ENCODE measurements around the gene CEP350.

CEP350 gene, protein sequence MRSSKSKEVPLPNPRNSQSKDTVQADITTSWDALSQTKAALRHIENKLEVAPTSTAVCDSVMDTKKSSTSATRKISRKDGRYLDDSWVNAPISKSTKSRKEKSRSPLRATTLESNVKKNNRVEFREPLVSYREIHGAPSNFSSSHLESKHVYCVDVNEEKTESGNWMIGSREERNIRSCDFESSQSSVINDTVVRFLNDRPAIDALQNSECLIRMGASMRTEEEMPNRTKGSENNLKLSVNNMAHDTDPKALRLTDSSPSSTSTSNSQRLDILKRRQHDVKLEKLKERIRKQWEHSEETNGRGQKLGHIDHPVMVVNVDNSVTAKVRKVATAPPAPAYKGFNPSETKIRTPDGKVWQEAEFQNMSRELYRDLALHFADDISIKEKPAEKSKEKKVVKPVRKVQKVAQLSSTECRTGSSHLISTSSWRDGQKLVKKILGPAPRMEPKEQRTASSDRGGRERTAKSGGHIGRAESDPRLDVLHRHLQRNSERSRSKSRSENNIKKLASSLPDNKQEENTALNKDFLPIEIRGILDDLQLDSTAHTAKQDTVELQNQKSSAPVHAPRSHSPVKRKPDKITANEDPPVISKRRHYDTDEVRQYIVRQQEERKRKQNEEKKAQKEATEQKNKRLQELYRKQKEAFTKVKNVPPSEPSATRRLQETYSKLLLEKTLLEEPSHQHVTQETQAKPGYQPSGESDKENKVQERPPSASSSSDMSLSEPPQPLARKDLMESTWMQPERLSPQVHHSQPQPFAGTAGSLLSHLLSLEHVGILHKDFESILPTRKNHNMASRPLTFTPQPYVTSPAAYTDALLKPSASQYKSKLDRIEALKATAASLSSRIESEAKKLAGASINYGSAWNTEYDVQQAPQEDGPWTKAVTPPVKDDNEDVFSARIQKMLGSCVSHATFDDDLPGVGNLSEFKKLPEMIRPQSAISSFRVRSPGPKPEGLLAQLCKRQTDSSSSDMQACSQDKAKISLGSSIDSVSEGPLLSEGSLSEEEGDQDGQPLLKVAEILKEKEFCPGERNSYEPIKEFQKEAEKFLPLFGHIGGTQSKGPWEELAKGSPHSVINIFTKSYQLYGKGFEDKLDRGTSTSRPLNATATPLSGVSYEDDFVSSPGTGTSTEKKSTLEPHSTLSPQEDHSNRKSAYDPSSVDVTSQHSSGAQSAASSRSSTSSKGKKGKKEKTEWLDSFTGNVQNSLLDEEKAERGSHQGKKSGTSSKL (N-terminal part only)

DNA sequence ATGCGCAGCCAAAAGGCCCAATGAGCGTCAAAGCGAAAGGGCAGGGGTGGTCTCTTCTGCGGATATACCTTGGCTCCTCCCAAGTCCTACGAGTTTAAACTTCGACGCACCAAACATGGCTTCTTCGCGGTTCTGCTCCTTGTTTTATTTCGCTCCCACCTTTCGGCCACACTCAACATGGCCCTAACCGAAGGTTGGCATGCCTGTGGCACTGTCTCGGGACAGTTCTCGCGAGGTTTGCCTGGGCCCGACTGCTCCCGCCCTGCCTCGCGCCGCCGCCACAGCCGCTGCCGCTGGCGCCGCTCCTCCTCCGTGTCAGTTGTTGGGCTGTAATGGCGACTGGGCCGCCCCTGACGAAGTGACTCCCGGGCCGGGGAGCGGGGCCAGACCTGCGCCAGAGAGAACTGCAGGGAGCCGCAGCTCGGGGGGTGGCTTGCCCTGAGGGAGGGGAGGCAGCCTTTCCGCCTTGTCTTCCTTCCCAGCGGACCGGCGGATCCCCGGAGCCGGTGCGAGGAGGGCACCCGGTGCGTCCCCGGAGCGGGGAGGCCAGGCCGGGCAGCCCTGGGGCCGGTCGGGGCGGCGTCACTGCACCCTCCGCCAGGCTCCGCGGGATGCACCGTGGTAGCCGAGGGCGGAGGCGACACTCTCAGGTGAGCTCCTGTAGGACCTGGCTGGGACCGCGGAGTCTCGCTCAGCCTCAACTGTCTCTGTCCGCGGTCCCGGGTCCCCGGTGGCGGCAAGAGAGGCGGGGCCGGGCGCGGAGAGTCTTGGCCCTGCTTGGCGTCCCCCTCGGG lies at the start of gene CEP350:
CEP350 (plus strand) TSS at position 318 of the 794 bp plus-strand sequence. CDS start 31,372 bp downstream, outside the sequence.
- DNase-seq (ENCODE audit: low read depth) = peak; percentile 95

DNA sequence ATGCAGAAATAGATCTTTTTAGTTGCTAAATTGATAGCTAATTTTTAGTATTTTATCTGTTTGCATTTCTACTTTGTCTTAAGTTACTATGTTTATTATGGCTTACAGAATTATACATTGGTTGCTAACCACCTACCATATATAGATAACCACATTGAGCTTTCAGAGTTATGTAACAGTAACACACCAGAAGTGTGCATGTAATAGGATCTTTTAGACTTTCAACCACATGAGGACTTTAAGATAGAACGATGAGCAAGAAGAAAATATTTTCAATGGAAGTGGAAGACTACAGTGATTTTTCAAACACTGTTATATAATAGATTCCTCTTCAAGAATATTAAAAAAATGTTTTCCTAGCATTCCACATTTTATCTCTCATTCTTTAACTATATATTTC lies 43.7 kb upstream of the CEP350 start:
- DNase-seq (ENCODE audit: low read depth) = no peak

DNA sequence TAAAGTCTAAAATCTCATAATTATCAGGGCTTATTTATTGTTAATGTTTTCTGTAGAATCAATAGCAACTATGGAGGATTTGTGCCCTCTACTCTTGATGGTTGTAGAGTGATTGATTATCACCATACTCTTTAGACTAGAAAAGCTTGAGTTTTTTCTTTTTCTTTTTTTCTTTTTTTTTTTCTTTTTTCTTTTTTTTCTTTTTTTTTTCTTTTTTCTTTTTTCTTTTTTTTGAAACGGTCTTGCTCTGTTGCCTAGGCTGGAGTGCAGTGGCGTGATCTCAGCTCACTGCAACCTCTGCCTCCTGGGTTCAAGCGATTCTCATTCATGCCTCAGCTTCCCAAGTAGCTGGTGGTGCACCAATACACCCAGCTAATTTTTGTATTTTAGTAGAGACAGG lies 42.8 kb upstream of the CEP350 start:
- DNase-seq (ENCODE audit: low read depth) = no peak

DNA sequence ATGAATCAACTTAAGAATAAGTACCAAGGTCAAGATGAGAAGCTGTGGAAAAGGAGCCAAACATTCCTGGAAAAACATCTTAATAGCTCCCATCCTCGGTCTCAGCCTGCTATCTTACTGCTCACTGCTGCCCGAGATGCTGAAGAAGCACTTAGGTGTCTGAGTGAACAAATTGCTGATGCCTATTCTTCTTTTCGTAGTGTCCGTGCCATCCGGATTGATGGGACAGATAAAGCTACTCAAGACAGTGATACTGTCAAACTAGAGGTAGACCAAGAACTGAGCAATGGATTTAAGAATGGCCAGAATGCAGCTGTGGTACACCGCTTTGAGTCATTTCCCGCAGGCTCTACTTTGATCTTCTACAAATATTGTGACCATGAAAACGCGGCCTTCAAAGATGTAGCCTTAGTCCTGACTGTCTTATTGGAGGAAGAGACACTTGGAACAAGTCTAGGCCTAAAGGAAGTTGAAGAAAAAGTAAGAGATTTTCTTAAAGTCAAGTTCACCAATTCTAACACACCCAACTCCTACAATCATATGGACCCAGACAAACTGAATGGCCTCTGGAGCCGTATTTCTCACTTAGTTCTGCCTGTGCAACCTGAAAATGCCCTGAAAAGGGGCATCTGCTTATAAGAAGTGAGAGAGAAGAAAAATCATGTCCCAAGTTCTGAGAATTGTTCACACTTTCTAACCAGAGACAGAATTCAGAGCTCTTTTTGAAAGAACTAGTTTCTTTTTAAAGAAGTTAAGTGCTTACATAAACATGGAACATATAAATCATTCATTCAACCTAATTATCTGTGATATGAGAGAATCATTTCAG lies 36.8 kb upstream of the CEP350 start:
- DNase-seq (ENCODE audit: low read depth) = no peak

DNA sequence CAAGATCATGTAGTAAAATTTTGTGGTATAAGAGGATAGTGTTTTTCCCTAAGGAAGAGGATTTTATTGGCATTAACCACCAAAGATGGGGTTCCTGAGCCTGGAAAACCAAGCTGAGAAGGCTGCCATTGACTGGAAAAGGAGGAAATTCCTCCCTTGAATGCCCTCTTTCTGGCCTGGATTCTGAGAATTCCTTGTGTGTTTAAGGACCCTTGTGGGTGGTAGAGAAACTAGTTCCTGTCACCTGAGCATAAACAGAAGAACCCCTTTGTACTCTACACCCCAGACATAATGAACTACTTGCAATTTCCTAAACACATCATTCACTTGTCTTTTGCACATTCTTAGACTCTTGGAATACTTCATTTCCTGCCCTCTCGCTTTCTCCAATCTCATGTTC lies 33.1 kb upstream of the CEP350 start:
- DNase-seq (ENCODE audit: low read depth) = no peak

DNA sequence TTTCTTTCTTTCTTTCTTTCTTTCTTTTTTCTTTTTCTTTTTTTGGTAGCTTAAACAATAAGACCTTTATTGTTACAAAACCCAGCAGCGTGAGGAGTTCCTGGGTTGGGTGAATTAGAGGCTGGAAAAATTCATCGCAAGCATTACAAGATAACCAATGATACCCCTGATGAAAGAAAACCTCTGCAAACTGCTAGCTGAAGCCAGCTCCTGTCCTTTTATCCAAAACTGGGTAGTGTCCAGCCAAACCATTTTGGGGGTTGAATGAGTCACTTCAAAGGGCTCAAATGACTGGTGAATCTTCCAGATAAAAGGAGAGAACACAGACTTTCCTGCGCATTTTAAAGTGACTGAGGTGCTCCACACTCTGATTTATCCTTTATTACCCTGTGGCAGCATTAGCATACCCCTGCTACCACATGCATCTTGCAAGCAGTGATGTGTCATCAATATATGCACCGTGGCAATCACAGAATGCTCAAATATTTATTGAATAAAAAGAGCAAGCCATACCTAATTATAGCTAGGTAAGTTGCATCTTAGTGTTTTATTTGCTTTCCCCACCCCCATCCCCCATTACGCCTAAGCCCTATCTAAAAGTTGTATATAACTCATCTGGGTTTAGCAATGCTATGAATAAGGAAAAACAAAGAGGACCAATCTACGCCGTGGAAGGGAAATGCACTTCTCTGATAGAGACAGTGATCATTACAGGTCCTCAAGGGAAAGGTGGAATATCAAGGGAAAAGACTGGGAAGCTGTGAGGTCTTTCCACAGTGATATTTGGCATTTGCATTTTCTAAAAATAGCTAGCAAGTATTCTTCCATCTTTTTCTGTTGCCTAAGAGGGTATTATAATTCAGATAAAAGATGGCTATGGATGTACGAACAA lies 32.4 kb upstream of the CEP350 start:
- DNase-seq (ENCODE audit: low read depth) = no peak

DNA sequence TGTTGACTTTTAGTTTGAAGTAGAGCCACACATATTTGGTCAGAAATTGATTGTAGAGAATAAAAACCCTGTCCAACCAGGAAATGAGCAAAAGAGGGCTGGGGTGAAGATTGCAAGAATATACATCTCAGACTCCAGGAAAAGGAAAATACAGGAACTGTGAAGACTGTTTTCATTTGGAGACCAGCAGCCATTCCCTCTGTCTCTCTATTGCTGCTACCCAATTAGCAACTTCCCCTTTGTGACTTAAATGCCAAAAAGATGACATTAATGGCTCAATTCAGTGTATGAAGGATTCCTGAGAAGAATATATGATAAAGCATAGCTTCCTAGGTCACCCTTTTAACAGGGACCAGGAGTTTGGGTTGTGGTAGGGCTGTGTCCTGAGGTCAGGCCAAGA lies 31.6 kb upstream of the CEP350 start:
- DNase-seq (ENCODE audit: low read depth) = no peak

DNA sequence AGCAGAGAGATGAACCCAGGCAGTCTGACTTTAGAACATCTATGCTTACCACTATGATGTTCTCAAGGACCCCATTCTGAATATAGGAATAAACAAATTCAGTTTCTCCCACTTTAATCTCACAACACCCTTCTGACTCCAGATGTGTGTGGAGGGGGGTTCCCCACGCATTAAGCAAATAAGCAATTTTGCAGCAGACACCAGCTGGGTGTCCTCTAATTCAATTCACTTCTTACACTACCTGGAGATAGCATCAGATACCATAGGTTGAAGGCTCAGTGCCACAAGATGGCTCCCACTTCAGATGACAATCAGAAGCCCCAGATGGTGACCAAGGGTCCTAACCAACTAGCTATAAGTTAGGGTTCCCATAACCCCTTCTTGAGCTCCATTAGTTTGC lies 30.3 kb upstream of the CEP350 start:
- no peak for DNase-seq (ENCODE audit: low read depth)

DNA sequence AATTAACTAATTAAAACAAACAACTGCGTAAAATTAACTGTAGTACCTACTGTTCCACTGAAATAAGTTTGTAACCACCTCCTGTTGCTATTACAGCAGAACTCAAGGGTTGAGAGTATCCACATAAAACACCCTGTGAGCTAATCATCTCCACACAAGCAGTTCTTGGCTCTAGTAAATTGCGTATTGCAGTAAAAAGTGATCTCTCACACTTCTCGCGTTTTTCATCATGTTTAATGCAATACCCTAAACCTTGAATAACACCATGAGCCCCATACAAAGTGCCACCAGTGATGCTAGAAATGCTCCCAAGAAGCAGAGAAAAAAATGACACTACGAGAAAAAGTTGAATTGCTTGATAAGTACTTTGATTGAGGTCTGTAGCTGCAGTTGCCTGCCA lies 29.3 kb upstream of the CEP350 start:
- no peak for DNase-seq (ENCODE audit: low read depth)

DNA sequence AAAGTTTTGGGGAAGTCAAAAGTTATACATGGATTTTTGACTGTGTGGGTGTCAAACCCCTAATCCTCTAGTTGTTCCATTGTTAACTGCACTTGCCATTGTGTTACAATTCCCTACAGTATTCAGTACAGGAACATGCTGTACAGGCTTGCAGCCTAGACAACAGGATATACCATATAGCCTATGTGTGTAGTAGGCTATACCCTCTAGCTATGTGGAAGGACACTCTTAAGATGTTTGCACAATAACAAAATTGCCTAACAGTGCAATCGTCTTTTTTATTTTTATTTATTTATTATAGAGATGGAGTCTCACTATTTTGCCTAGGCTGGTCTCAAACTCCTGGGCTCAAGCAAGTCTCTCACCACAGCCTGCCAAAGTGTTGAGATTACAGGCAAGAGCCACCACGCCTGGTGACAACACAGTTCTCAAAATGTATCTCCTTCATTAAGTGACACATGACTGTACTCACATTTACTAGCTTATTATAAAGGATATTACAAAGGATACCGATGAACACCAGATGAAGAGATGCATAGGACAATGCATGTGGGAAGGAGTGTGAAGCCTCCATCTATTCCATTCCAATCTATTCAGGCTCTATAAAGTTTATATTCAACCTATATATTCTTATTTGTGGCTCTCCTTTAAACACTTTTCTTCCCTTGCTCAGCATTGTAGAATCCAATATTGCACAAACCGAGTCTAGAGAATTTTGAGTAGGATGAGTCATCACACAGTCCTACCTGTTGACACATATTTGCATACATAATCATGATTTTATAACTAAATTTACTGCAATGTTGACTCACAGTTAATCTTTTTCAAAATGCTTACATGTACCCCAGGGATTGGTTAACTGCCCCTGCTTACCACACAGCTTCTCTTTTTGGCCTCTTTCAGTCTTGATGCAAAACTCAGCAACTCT lies 28.4 kb upstream of the CEP350 start:
- no peak for DNase-seq (ENCODE audit: low read depth)

DNA sequence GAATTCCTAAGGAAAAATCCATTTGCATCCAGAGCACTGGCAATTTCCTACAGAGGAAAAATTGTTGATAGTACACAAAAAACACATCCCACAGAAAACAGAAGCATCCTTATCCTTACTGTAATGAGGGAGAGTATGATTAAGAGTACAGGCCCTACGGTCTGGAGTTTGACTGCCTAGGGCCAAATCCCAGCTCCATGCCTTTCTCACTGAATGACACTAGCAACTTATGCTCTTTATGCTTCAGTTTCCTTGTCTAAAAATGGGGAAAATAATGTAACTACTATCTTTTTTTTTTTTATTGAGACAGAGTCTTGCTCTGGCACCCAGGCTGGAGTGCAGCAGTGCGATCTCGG lies 27.8 kb upstream of the CEP350 start:
- DNase-seq (ENCODE audit: low read depth) = no peak

DNA sequence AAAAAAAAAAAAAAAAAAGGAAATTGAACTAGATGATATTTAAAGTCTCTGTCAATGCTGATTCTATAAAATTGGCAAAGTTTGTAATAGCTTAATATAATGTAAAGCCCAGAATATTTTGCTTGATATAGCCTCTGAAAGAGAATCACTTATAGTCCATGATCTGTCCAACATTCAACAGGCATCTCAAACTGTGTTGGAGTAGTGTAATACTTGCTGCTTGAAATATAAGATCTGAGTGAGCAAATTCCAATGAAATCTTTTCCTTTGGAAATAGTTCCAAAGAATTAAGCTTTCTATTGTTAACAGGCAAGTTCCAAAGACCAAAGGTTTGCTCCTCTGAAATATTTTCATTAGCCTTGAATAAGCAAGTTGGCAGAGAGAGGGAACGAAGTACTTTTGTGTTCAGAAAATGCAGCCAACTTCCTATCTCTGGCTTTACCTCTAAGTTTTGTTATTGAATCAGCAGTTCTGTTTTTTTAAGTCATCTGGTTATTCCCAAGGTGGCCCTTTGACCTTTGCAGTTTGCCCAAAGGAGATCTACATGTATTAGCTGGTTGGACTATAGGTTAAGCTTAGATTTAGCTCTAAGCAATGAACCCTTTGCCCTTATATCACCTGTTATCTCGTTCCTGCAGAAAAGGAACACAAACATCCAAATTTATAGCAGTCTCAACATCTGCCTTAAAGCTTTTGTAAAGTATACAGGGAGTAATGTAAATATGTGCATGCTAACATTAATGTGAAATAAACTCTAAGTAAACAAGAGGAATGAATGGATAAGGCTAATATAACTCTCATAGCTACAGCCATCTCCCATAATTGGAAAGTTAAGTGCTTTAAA lies 24.4 kb upstream of the CEP350 start:
- DNase-seq (ENCODE audit: low read depth) = no peak

DNA sequence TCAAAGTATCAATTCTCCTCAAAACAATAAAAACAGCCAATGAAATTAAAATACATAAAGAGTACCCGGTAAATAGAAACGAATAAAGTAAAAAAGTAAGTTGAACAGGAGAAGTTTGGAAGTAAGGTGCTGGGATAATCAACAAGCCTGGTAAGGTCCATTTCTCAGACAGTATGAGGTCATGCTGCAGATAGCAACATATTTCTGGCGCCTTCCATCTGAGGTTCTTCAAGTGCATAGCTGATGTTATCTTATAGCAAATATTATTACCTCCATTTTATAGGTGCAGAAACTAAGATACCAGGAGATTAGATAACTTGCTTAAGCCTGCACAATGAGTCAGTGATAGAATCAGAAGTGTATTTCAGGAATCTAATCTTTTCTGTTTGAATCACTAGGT lies 23.7 kb upstream of the CEP350 start:
- DNase-seq (ENCODE audit: low read depth) = no peak

DNA sequence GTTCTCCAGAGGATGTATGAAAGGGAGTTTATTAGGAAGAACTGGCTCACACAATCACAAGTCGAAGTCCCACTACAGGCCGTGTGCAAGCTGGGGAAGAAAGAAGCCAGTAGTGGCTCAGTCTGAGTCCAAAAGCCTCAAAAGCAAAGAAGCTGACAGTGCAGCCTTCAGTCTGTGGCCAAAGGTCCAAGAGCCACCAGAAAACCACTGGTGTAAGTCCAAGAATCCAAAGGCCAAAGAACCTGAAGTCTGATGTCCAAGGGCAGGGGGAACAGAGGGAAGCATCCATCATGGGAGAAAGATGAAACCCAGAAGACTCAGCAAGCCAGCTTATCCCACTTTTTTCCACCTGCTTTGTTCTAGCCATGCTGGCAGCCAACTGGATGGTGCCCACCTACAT lies 21.4 kb upstream of the CEP350 start:
- no peak for DNase-seq (ENCODE audit: low read depth)

DNA sequence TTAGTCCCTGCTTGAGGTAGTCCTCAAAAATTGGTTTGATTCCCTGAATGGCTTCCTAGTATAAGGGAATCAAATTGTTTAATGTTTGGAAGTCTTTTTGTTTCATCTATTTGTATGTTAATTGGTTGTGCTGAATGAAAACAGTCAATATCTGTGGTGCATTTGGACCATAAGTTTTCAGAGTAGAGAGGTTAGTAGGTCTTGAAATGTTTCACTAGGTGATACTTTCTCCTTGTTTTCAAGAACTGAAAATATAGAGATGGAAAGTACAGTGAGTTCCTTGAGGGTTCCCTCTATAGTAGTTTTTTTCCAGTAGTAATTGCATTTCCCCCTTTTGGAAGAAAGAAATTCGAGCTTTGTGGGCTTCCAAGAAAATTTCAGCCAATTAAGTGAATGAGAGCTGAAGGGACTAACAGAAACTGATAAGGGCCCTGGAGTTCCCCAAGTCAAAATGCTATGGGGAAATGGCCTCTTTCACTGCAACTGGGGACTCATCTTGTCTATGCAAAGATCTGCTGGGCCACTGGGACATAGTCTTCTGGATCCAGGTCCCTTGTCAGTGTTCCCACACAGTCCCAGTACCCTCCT lies 18.6 kb upstream of the CEP350 start:
- DNase-seq (ENCODE audit: low read depth) = no peak

DNA sequence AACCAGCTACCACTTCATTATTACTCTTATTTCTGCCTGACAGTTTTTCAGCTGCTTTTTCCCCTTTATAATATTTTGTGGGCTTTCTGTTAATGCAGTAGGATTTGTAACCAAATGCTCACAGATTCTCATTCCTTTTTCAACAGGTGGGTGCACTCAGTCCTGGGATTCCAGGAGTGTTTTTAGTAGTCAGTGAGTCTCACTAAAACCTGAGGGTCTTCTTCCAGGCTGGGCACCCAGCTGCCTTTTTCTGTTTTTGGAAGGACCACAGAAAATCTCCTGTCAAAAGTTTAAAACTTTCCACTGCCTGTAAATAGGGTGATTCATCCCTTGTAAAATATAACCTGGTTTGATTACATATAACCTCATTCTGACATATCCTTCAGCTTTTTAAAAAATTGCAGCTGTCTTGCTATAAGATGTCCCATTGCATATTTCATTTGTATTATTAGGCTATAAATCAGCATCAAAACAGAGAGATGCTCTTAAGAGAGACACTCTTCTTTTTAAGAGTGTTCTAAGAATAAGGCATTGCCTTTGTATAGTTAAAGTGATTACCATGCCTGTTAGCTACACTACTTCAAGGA lies 16.8 kb upstream of the CEP350 start:
- DNase-seq (ENCODE audit: low read depth) = no peak

DNA sequence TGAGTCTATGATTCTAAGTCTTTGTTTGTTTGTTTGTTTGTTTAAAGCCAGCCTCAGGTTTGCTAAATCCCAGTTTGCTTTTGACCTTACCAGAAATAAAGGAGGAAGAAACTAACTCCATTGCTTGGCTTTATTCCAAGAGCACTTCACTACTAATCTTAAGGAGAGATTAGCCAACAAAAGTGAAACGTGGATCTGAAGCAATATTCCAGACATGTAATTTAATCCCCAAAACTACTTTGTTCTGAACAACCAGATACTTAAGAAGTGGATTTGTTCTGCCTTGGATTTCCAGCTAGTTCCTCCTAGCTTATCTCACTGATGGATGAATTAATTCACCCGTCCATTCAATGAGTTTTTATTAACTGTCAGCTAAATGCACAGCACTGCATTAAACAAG lies 15.9 kb upstream of the CEP350 start:
- no peak for DNase-seq (ENCODE audit: low read depth)

Data from activated gamma-delta T cell treated with anti-CD3 and anti-CD28 coated beads, Interleukin-2, amount 50 U/mL, for 16 hours (primary cell).